Temporal lobe (tissue), 2 donors: Measurements from ENCODE around the gene PTS. TPM values are rescaled to one million over a fixed set of nuclear protein-coding genes. Genes with fewer than 3 reads are reported as not detected.

Experiments
- small RNA-seq: library from RNA; depleted of rRNA; stranded (forward); fragments of <200 nt; gene quantifications from one replicate; pipeline ENCODE3, GENCODE V24; 2014; ENCODE audit warnings: low replicate concordance
- total RNA-seq: library from RNA; depleted of rRNA; stranded (reverse); fragments of >200 nt; gene quantifications from one replicate; pipeline ENCODE4 v1.2.3, GENCODE V29; 2014

The PTS gene
- total RNA-seq, 1 donor from 2014 or later = 24.1 TPM

Small RNA genes lying within 50 kb of the gene (small RNA-seq; reads per million reads assigned to genes)
- not detected for gene MRPS36P4

Other genes with a start within 250 kb of the PTS start
- 30.2 TPM for gene DLAT, start 201.0 kb upstream of the PTS start, total RNA-seq
- gene PIH1D2, start 152.4 kb upstream of the PTS start, total RNA-seq = 1.5 TPM
- 28.8 TPM for gene NKAPD1, start 152.1 kb upstream of the PTS start, total RNA-seq
- 35.4 TPM for gene TIMM8B, start 139.7 kb upstream of the PTS start, total RNA-seq
- gene SDHD, start 139.6 kb upstream of the PTS start, total RNA-seq = 31.2 TPM
- gene IL18, start 62.3 kb upstream of the PTS start, total RNA-seq = 2.0 TPM
- gene TEX12, start 59.1 kb upstream of the PTS start, total RNA-seq = 0.49 TPM
- gene BCO2, start 50.9 kb upstream of the PTS start, total RNA-seq = 2.2 TPM
- not detected for gene PLET1, start 34.4 kb downstream of the PTS start, total RNA-seq